Astrocyte of the spinal cord (primary cell): Measurements from ENCODE around the gene ICE2.

Experiments
- DNase-seq: peaks from one replicate; pipeline ENCODE4 v3.0.0; 2011; ENCODE audit warnings: low read depth, low spot score
- H3K4me3 ChIP-seq: 2 replicates; pipeline ENCODE4 v1.5.1; 2011; ENCODE audit warnings: low read depth, mild to moderate bottlenecking, low read length, moderate library complexity
- CTCF ChIP-seq: IDR thresholded peaks from 2 replicates; pipeline ENCODE4 v1.5.1; 2012; ENCODE audit warnings: low read depth, mild to moderate bottlenecking, low read length, inconsistent platforms
- in situ Hi-C: cut with HindIII; loops from 2 replicates; pipeline ENCODE4 v1.10.0; 2017; ENCODE audit warnings: low sequenced_read_pairs

ICE2 gene

GRCh38 chr15:60460931-60461330, 18.0 kb downstream of the ICE2 start:
- no peak for DNase-seq
- H3K4me3 ChIP-seq = no peak overlapping the region
- in situ Hi-C loops = no loop called here
- TF ChIP-seq CTCF = no peak

- in situ Hi-C loops = no loop called here
- no peak for DNase-seq
- H3K4me3 ChIP-seq = no peak overlapping the region
- TF ChIP-seq CTCF = no peak
Measured at GRCh38 chr15:60458721-60459120, 20.2 kb downstream of the ICE2 start.

GRCh38 chr15:60457985-60458384, 21.0 kb downstream of the ICE2 start:
- DNase-seq = no peak
- TF ChIP-seq CTCF = no peak
- in situ Hi-C loops = no loop called here
- no peak overlapping the region for H3K4me3 ChIP-seq

GRCh38 chr15:60454824-60455223, 24.1 kb downstream of the ICE2 start:
- TF ChIP-seq CTCF = no peak
- in situ Hi-C loops = no loop called here
- H3K4me3 ChIP-seq = no peak overlapping the region
- DNase-seq = no peak

- no peak for TF ChIP-seq CTCF
- in situ Hi-C loops = no loop called here
- no peak overlapping the region for H3K4me3 ChIP-seq
- no peak for DNase-seq
Measured at GRCh38 chr15:60448668-60449360, 30.1 kb downstream of the ICE2 start.

GRCh38 chr15:60444289-60444912, 34.5 kb downstream of the ICE2 start:
- peak; percentile 56 for DNase-seq
- peak; percentile 71 for TF ChIP-seq CTCF
- in situ Hi-C loops = no loop called here
- H3K4me3 ChIP-seq = no peak overlapping the region
